Kidney epithelial cell (primary cell): ENCODE results near the gene TRMT2B. TPM values are rescaled to one million over a fixed set of nuclear protein-coding genes. Genes with fewer than 3 reads are reported as not detected.

Source experiments
- DNase-seq: peaks from one replicate; pipeline ENCODE4 v3.0.0-alpha.2; 2010; ENCODE audit warnings: low read depth
- H3K27me3 ChIP-seq: 2 replicates; pipeline ENCODE4 v1.6.0; 2011; ENCODE audit warnings: low read length; ENCODE audit not compliant: control insufficient read depth, insufficient read depth
- H3K36me3 ChIP-seq: 2 replicates; pipeline ENCODE4 v1.5.1; 2011; ENCODE audit warnings: low read length; ENCODE audit not compliant: control insufficient read depth, insufficient read depth
- H3K4me3 ChIP-seq: 2 replicates; pipeline ENCODE4 v1.5.1; 2011; ENCODE audit warnings: low read depth, mild to moderate bottlenecking, control low read depth, low read length
- CTCF ChIP-seq: IDR thresholded peaks from 2 replicates; pipeline ENCODE4 v1.5.1; 2011; ENCODE audit warnings: mild to moderate bottlenecking, moderate library complexity, low read length, control low read depth, inconsistent platforms; ENCODE audit not compliant: insufficient read depth, poor library complexity, severe bottlenecking
- total RNA-seq: library from RNA; depleted of rRNA; stranded (reverse); fragments of >200 nt; gene quantifications from 2 replicates; pipeline ENCODE4 v1.2.3, GENCODE V29; 2015

The TRMT2B gene
- total RNA-seq, 1 donor from 2014 or later: 20.2 TPM

- TF ChIP-seq CTCF: no peak
- no peak for DNase-seq
- H3K27me3 ChIP-seq: no peaks in the 10 kb centered on the region
- no peaks in the 10 kb centered on the region for H3K36me3 ChIP-seq
- no peak overlapping the region for H3K4me3 ChIP-seq
These were observed 76.7 kb downstream of the TRMT2B start for GRCh38 chrX:100975212-100975611.

GRCh38 chrX:100973411-100973810 lies 78.5 kb downstream of the TRMT2B start:
- no peak for TF ChIP-seq CTCF
- Histone ChIP-seq H3K36me3 (no peaks in the 10 kb centered on the region), H3K27me3 (no peaks in the 10 kb centered on the region), H3K4me3 (no peak overlapping the region)
- no peak for DNase-seq

GRCh38 chrX:100969936-100970335 lies 82.0 kb downstream of the TRMT2B start:
- no peak overlapping the region for H3K4me3 ChIP-seq
- H3K36me3 ChIP-seq: no peaks in the 10 kb centered on the region
- DNase-seq: no peak
- no peak for TF ChIP-seq CTCF
- H3K27me3 ChIP-seq: no peaks in the 10 kb centered on the region

- no peaks in the 10 kb centered on the region for H3K27me3 ChIP-seq
- no peak for DNase-seq
- no peak within 1 kb of the TSS for H3K4me3 ChIP-seq
- H3K36me3 ChIP-seq: no peaks in the 10 kb centered on the region
- TF ChIP-seq CTCF: no peak
These were observed 82.5 kb downstream of the TRMT2B start, which contains the start of gene ARL13A for GRCh38 chrX:100969408-100969807. TSS of gene ARL13A (plus strand) at chrX:100969708. CDS start at chrX:100973690, 3,982 bp downstream.

GRCh38 chrX:100964362-100964761 lies 87.5 kb downstream of the TRMT2B start:
- no peaks in the 10 kb centered on the region for H3K36me3 ChIP-seq
- no peak for TF ChIP-seq CTCF
- DNase-seq: no peak
- H3K4me3 ChIP-seq: no peak overlapping the region
- no peaks in the 10 kb centered on the region for H3K27me3 ChIP-seq

GRCh38 chrX:100962811-100963210 lies 89.1 kb downstream of the TRMT2B start:
- Histone ChIP-seq H3K4me3 (no peak overlapping the region), H3K27me3 (no peaks in the 10 kb centered on the region), H3K36me3 (no peaks in the 10 kb centered on the region)
- no peak for DNase-seq
- no peak for TF ChIP-seq CTCF
